HPDE6-E6E7 (cell line): ENCODE results near the gene PHF8.

Experiments used
- DNase-seq: peaks from one replicate; pipeline ENCODE4 v3.0.0; 2011; ENCODE audit warnings: missing footprints; ENCODE audit errors: extremely low spot score

The PHF8 gene

DNA sequence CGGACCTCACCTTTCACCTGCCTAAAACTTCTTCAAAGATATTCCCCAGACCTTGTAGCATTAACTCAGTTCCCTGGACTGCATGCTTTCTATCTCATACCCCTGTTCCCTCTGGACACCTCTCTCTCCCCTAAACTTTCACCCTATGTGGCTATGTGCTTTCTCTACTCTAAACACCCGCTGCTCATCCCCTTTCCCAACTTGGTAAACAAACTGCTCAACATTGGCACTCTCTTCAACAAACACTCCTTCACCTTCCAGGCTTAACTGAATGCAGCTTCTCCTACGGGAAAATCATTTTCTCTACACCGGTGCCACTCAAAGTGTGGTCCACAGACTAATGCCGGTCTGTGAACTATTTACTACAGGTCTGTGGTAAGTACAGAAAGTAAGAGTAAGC is 19.9 kb downstream of the PHF8 start:
- DNase-seq, result no peak

DNA sequence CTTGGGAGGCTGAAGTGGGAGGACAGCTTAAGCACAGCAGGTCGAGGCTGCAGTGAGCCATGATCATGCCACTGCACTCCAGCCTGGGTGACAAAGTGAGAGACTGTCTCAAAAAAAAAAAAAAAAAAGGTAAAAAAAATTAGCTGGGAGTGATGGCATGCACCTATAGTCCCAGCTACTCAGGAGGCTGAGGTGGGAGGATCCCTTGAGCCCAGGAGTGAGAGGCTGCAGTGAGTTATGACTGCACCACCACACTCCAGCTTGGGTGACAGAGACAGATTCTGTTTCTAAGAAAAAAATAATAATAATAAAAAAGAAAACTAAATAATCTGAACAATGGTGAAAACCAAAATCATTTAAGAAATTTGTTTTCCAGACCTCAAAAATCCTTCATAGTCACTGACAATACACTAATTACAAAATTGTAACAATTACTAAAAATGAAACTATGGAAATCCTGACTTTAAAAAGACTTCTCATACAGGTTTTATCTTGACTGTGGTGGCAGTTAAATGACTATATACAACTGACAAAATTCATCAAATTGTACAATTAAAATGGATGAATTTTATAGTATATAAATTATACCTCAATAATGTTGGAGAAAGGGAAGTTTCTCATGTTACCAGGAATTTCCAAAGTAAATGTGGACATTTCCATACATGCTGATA is 31.3 kb downstream of the PHF8 start:
- no peak for DNase-seq

DNA sequence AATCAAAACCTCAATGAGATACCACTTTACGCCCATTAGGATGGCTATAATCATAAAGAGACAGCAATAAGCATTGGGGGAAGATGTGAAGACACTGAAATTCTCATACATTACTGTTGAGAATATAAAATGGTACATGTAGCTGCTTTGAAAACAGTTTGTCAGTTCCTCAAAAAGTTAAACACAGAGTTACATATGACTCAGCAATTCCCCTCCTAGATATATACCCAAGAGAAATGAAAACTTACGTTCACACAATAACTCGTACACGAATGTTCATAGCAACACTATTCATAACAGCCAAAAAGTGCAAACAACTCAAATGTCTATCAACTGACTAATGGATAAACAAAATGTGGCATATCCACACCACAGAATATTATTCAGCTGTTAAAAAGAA is 36.6 kb downstream of the PHF8 start:
- no peak for DNase-seq

DNA sequence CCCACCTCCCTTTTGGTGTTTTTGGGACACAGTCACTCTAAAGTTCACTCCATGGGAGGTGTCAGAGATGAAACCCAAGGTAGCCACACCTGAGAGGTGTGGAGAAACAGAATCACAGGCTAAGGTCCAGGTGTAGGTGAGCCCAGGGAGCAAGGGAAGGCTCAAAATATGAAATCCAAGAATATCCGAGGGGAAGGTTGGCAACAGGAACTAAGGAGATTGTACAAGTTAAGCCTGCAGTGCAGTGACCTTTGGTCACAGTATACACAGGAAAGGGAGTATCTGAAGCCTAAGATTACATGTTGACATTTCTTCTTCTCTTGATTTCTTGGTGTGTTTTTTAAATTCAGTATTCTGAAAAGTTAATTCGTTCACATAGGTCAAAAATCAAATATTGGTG is 46.5 kb downstream of the PHF8 start:
- DNase-seq, result no peak

DNA sequence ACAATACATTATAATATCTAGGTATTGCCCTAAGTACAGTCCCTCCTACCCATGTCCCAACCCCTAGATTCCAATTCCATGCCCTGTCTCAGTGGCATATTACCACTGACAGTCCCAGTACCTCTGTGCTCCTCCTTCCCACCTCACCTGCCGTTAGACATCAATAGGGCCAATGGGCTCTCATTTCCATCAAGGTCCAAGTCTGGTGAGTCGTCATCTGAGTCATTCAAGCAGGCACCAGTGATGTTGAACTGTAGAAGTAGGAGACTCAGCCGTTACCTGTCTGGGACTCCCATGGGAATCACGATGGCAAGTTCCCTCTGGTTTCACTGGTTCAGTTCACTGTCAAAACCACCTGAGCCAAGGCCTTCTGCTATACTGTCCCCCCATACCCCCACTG is 51.7 kb downstream of the PHF8 start:
- no peak for DNase-seq

DNA sequence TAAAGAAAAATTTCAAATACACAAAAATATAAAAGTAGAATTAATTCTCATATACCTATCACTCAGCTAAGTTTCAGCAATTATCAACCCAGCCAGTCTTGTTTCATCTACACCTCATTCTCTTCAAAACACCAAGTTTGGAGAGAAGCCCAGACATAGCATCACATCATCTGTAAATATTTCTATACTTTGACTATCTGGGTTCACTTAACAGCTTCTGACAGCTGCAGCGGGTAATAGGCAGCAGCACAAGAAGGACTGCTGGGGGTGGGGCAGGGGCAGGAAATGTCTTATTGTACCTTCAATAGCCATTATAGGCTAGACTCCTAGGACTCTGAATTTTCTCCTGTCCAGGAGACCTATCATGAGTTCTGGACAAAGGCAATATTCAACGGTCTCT is 54.1 kb downstream of the PHF8 start:
- no peak for DNase-seq

DNA sequence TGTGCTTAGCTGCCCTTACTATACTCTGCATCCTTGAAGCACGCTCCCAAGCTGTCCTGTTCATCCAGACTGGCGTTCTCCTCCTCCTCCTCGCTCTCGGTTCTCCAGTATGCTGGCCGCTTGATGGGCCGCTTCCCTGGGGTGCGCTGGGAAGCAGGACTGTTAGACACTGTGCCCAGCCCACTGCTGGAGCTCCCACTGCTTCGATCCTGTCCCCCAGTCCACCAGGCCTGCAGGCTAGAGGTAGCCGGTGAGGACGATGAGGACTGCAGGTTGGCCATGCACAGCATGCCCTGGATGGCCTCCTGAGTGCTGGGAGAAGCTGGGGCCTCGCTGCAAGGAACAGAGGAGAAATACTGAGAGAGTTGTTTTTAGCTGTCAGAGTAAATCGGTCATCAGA is 59.4 kb downstream of the PHF8 start:
- no peak for DNase-seq

DNA sequence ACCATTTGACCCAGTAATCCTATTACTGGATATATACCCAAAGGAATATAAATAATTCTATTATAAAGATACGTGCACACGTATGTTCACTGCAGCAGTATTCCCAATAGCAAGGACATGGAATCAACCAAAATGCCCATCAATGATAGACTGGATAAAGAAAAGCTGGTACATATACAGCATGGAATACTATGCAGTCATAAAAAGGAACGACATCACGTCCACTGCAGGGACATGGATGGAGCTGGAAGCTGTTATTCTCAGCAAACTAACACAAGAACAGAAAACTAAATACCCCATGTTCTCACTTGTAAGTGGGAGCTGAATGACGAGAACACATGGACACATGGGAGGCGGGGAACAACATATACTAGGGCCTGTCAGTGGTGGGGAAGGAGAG is 69.7 kb downstream of the PHF8 start:
- DNase-seq, result no peak

DNA sequence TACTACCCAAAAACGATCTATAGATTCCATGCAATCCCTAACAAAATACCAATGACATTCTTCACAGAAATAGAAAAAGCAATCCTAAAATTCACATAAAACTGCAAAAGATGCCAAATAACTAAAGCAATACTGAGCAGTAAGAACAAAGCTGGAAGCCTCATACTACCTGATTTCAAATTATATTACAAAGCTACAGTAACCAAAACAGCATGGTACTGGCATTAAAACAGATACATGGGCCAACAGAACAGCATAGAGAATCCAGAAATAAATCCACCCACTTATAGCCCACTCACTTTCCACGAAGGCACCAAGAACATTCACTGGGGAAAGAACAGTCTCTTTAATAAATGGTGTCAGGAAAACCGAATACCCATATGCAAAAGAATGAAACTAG is 74.7 kb downstream of the PHF8 start:
- no peak for DNase-seq

DNA sequence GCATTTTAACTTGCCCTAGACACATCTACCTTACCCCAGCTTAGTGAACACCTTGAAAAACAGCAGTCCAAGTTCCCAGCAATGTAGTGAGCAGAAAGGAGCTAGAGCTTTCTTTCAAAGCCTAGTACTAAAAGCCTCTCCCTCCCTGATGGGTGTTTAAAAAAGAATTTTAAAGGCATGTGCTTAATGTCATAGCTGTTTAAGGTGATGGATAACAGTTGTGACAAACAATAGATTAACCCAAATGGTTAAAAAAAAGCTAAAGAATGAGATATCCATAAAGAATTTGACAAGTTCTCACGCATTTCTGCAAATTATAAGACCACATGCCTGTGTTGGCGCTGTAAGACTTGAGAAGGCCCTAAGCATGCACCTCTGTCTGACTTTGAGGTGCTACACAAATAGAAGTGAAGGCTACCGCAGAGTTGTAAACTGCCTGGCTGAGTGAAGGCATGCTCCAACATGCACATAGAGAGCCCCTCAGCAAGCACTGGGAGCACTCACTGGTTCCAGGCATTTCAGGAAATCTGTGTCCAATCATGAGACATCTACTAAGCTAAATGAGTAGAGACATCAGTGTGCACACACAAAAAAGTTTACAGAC is 94.0 kb downstream of the PHF8 start:
- no peak for DNase-seq

DNA sequence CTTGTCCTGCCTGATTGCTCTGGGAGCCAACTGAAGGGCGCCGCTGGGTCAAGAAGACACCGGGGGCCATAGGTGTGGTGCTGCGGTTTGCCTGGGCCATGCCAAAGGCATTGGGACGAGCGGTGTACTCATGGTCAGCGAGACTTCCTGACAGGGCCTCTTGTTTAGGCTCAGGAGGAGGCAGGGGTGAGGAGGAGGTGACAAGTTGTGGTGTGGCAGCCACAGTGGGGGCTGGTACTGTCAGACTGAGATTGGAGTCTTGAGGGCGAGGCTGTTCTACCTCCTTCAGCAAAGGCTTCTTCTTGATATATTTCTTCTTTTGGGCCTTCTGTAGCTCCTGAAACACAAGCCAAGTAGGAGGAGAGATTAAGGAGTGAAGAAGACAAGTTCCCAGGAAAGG is 104.1 kb downstream of the PHF8 start:
- no peak for DNase-seq

DNA sequence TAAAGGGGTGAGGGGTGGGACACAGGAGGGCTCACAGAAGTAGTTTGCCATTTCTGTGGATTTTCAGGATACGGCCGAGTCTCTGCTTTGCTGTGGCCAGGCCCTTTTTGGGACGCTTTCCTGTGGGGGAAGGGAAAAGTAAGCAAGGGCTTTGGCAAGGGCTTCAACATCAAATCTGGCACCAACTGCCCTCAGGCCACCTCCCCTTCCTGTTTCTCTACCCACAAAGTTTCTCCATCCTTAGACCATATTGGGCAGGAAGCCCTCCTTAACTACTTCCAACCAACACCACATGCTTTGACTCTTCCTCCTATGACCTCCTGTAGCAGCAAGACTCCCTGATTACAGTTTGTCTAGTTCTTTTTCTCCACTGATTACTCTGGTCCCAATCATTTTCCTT is 105.1 kb downstream of the PHF8 start:
- no peak for DNase-seq

DNA sequence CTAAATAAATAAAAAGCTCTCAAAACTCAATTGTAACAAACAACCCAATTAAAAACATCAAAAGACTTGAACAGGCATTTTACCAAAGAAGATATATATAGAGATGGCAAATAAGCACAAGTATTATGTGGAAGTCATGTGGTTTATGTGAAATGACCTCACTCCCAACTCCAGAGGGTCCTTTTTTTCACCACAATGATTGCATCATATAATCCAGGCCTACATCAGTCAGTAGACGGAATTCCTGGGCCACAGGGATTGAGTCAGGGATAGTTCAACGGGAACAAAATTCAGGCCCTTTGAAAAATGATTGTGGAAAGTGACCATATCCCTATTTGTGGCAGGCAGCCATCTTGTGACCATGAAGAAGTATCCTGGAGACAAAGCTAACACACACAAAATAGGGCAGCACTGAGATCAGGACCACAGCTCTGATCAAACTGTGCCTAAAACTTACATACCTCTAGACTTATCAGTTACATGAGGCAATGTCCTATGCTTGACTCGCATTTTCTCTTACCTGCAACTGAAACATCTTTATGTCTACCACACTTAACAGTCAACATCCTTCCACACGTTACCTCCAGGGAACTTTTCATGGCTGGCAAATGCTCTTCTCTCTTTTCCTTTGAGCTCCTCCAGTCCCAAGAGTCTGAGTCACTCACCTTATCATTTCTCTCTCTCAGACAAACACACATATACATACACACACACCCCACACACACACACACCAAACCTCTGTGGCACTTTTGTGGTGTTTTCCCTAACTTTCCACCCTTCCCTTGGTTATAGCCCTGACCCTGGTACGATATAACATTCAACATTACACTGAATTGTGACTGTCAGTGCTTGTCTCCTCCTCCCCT is 113.5 kb downstream of the PHF8 start:
- DNase-seq, result no peak

DNA sequence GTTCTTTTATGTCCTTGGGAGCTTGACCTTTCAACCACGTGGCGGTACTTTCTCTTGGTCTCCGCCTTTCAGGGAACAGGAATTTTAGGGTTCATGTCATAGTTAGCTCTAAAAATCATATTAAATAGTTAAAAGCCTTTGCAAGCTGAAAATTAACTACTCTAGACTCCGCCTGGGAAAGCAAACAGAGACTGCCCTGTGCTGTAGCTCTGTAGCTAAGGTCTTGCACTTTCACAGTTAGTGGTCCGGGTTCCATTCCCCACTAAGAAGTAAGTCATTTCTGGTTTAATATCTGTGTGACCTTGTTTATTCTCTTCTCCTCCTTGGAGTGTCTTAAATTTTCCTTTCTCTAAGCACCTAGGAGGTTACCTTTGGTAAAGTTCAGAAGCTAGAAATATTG is 118.2 kb downstream of the PHF8 start:
- no peak for DNase-seq

DNA sequence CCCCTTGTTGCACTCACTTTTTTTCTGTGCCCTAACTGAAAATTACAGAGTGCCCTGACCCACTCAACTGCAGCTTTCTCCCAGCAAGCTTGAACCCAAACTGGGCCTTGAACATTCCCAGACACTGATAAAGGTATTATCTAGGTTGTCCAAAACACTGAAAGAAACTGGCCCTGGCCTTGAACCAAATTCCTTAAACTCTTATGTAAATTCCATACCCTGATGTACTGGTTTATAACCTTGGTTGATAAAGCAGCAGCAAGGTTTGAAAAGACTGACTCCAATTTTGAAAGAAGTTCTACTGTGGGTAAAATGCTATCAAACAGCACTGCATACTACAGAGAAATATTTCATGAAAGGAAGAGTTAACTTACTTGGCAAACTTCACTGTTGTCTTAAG is 125.6 kb downstream of the PHF8 start:
- DNase-seq, result no peak

DNA sequence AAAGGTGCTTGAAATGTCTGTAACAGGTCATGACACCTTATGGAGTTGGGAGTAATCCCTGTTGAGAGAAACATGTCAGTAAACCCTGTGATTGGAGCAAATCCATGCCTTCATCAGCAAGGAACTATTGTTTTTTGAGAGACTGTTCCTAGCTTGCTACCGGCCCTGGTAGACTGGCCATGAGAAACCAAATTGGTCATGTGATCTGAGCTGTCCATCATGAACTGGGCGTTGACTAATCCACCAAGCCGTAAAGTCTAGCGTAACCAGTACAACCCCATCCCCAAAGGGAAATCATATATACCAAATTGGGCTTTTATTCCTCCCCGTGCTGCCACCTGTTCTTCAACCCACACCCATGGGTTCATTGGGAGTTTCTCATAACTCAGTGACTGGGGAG is 143.7 kb downstream of the PHF8 start:
- no peak for DNase-seq

DNA sequence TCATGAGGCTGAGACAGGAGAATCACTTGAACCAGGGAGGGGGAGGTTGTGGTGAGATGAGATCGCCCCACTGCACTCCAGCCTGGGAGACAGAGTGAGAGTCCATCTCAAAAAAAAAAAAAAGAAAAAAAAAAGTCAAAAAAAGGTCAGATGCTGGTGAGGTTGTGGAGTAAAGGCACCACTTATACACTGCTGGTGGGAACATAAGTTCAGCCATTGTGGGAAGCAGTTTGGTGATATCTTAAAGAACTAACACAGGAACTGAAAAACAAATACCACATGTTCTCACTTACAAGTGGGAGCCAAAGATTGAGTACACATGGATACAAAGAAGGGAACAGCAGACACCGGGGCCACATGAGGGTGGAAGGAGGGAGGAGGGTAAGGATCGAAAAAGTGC is 149.0 kb downstream of the PHF8 start:
- no peak for DNase-seq
